Breast epithelium (tissue), 4 donors: ENCODE results near the gene PLCG2. TPM values are rescaled to one million over a fixed set of nuclear protein-coding genes. Genes with fewer than 3 reads are reported as not detected.

Experiments
- DNase-seq, 2 donors: peaks; one replicate each; pipeline ENCODE4 v3.0.0-alpha.2; 2019; ENCODE audit warnings: low spot score in 2 of 2
- H3K27ac ChIP-seq, 2 donors: fragments of 200-600 bp; sonication (generic) in 1 of 2; one replicate each; pipeline ENCODE4 v1.5.1; 2016 to 2019; ENCODE audit warnings: mild to moderate bottlenecking in 1 of 2
- H3K27me3 ChIP-seq, 2 donors: fragments of 200-600 bp; sonication (generic) in 1 of 2; one replicate each; pipeline versions ENCODE4 v1.5.1 to v1.6.0; 2017 to 2019; ENCODE audit warnings: control low read depth in 1 of 2, mild to moderate bottlenecking in 1 of 2
- H3K36me3 ChIP-seq: fragments of 200-600 bp; one replicate; pipeline ENCODE4 v1.5.1; 2019
- H3K4me1 ChIP-seq, 2 donors: fragments of 200-600 bp; sonication (generic); one replicate each; pipeline ENCODE4 v1.5.1; 2016 to 2019; ENCODE audit warnings: control low read depth in 1 of 2
- H3K4me3 ChIP-seq, 3 donors: fragments of 200-600 bp; sonication (generic); 1 replicate in 2 of 3; 2 replicates in 1 of 3; pipeline ENCODE4 v1.5.1; 2016 to 2019; ENCODE audit warnings: mild to moderate bottlenecking in 3 of 3, moderate library complexity in 2 of 3
- H3K9me3 ChIP-seq, 2 donors: fragments of 200-600 bp; sonication (generic) in 1 of 2; one replicate each; pipeline ENCODE4 v1.5.1; 2016 to 2019; ENCODE audit warnings: control low read depth in 1 of 2
- CTCF ChIP-seq, 3 donors: fragments of 450-650 bp; IDR thresholded peaks; one replicate each; pipeline ENCODE4 v1.5.1; 2016 to 2017; ENCODE audit warnings: antibody characterized with exemption in 3 of 3, mild to moderate bottlenecking in 3 of 3, moderate library complexity in 3 of 3
- POLR2A ChIP-seq: fragments of 450-650 bp; IDR thresholded peaks from one replicate; pipeline ENCODE4 v1.6.1; 2016; ENCODE audit warnings: antibody characterized with exemption, mild to moderate bottlenecking, moderate library complexity
- POLR2AphosphoS5 ChIP-seq, 3 donors: sonication (generic); formaldehyde crosslinking; IDR thresholded peaks; one replicate each; pipeline ENCODE4 v1.6.1; 2017; ENCODE audit warnings: antibody characterized with exemption in 3 of 3
- intact Hi-C: fragments of 100-400 bp; cut with DNase I; formaldehyde crosslinking; loops from one replicate; pipeline ENCODE4 v1.15.1; 2023; ENCODE audit warnings: low total_unique reads
- total RNA-seq, 3 donors: library from RNA; depleted of rRNA; stranded (reverse); fragments of >200 nt; gene quantifications; one replicate each; pipeline ENCODE4 v1.1.0, GENCODE V29; 2016

Gene PLCG2
- total RNA-seq, 3 donors from 2014 or later, result 14.6 to 24.6 (median 24.3) TPM

GRCh38 chr16:82011199-82011641 is 232.1 kb downstream of the PLCG2 start, which contains the start of gene SDR42E1:
TSS of gene SDR42E1 (minus strand) at chr16:82011470. CDS start at chr16:82000858, 10,612 bp downstream.
- Histone ChIP-seq H3K9me3 (peaks cover 10 to 20% of the 10 kb centered on the region in 2 donors), H3K4me1 (no peaks in the 10 kb centered on the region), H3K4me3 (peak within 1 kb of the TSS; percentile 33 to 72 (median 71)), H3K36me3 (no peaks in the 10 kb centered on the region), H3K27ac (peak within 1 kb of the TSS; percentile 50 to 64), H3K27me3 (peaks cover 0 to 3% of the 10 kb centered on the region in 2 donors)
- intact Hi-C loops, result no loop called here
- DNase-seq, result peak; percentile 56 to 71
- no peak for TF ChIP-seq POLR2A
- TF ChIP-seq CTCF (IDR thresholded peaks at IDR 0.05), result no peak
- TF ChIP-seq POLR2AphosphoS5 (IDR thresholded peaks at IDR 0.05), result no peak

Other genes with a start within 250 kb of the PLCG2 start
- 10 to 100 TPM in 1 of 3 donors, 1 to 10 TPM in 1, under 1 TPM in 1; 0.16 to 11.7 (median 6.9) TPM for gene SDR42E1, start 232.2 kb downstream of the PLCG2 start, total RNA-seq